HG02759 (cell line): ENCODE measurements around the gene SMYD3.

ENCODE experiments used
- ATAC-seq: cut with Tn5 transposase; IDR thresholded peaks from one replicate; pipeline ENCODE4 v1.9.1; 2021; ENCODE audit warnings: mild to moderate bottlenecking, moderate library complexity; ENCODE audit not compliant: unreplicated experiment

Gene SMYD3

GRCh38 chr1:246516126-246516525, 9.0 kb upstream of the SMYD3 start:
- ATAC-seq: no peak

- ATAC-seq: no peak
Measured at GRCh38 chr1:246515390-246516005, 8.4 kb upstream of the SMYD3 start.

GRCh38 chr1:246513619-246514343, 6.7 kb upstream of the SMYD3 start:
- ATAC-seq: no peak

- ATAC-seq: no peak
Measured at GRCh38 chr1:246513041-246513440, 6.0 kb upstream of the SMYD3 start.

- ATAC-seq: no peak
Measured at GRCh38 chr1:246512635-246513034, 5.6 kb upstream of the SMYD3 start.

GRCh38 chr1:246512230-246512629, 5.2 kb upstream of the SMYD3 start:
- no peak for ATAC-seq

- ATAC-seq: no peak
Measured at GRCh38 chr1:246511203-246511602, 4.1 kb upstream of the SMYD3 start.

GRCh38 chr1:246510147-246511030, 3.3 kb upstream of the SMYD3 start:
- no peak for ATAC-seq

- ATAC-seq: no peak
Measured at GRCh38 chr1:246508897-246509688, 2.0 kb upstream of the SMYD3 start.

GRCh38 chr1:246506367-246506673, 759 bp downstream of the SMYD3 start:
- peak; percentile 13 for ATAC-seq

GRCh38 chr1:246503341-246503740, 3.7 kb downstream of the SMYD3 start:
- no peak for ATAC-seq

- peak; percentile 57 for ATAC-seq
Measured at GRCh38 chr1:246497331-246497915, 9.7 kb downstream of the SMYD3 start.

GRCh38 chr1:246492611-246493245, 14.4 kb downstream of the SMYD3 start:
- ATAC-seq: no peak

- ATAC-seq: no peak
Measured at GRCh38 chr1:246491551-246492053, 15.5 kb downstream of the SMYD3 start.

GRCh38 chr1:246488674-246489073, 18.4 kb downstream of the SMYD3 start:
- ATAC-seq: no peak

- ATAC-seq: no peak
Measured at GRCh38 chr1:246483569-246483933, 23.5 kb downstream of the SMYD3 start.

GRCh38 chr1:246482805-246483568, 24.1 kb downstream of the SMYD3 start:
- ATAC-seq: peak; percentile 52

GRCh38 chr1:246479061-246479460, 28.0 kb downstream of the SMYD3 start:
- ATAC-seq: no peak

GRCh38 chr1:246477634-246478033, 29.4 kb downstream of the SMYD3 start:
- ATAC-seq: no peak
